NK-92 (cell line): ENCODE measurements around the gene RPTOR.

ENCODE experiments used
- DNase-seq: peaks from one replicate; lab custom pipeline; 2025; ENCODE audit not compliant: unreplicated experiment; lab: John Stamatoyannopoulos, UW

RPTOR gene

DNA sequence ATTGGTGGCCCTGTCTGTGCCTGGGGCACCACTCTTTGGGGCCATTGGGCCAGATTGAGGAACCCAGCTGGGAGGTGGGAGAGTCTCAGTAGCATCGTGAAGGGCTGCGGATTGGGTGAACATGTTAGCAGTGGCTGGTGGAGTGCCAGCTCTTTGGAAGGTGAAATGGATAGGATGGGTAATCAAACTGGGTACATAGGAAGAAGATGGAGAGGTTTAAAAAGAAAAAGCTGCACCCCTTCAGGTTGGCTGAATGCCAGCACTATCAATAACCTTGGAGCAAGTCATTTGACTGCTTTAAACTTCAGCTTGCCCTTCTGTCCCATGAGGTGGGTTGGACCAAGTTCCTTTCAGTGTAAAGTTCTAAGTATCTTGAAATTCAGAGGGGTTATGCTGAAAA, 95.0 kb downstream of the RPTOR start:
- DNase-seq: no peak

GRCh38 chr17:80640366-80641084, 95.9 kb downstream of the RPTOR start:
- no peak for DNase-seq

GRCh38 chr17:80643326-80644099, 98.9 kb downstream of the RPTOR start:
- DNase-seq: no peak

- DNase-seq: no peak
Measured at GRCh38 chr17:80644536-80644935, 99.9 kb downstream of the RPTOR start.

DNA sequence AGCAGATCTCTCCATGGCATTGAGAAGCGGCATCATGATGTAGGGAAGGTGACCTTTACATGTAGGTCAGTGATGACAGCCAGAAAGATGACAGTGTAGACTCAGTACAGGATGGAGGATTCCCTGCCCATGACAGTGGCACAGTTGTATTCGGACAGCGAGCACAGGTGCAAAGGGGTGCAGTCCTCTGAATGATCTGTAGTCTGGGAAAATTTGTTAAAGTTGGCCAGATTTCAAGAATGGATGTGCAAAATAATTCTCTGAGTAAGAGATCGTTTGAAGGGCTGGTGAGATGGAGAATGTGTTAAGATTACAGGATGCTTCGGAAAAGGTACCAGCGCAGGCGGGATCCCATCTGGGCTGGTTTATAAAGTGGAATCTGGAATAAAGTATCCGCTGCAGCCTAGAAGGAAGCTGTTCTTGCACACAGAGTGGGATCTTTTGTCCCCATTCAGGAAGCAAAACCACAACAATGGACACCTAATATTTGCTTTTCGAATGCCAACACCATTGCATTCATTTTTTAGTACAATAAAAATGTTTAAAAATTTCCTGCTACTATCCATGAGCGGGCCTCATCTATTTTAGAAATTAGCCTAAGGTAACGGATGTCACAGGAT, 101.2 kb downstream of the RPTOR start:
- DNase-seq: no peak

DNA sequence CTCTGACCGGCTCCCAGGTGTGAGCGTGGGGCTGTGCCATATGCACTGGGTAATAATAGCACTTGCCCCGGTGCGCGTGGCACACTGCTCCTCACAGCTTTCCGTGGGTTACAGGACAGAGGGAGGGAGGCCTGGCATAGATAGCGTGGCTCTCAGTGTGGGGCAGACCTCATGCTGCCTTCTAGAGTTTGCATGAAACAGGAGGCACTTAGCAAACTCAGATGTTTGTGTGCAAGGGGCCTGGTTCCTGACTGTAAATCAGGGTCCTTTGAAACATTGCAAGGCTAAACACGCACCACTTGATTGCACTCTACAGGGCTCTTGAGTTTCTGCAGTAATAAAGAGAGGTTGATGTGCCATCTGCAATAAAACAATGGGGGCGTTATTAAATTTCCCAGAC, 101.7 kb downstream of the RPTOR start:
- DNase-seq: no peak

DNA sequence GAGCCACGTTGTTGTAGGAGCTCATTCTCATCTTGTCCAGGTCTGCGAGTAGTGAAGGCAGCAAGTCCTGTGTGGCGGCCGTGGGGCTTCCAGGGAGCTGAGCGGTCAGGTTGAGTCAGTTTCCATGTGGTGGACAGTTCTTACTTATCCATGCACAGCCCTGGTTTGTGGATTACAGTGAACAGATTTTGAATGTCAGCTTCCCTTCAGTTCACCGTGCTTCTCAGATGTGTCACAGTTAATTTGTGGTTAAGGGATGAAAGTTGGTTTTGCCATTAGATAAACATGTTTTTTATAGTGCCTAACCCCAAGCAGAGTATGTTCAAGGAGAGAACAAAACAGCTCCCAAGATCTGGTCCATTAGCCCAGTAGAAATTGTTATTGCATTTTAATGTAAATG, 103.1 kb downstream of the RPTOR start:
- no peak for DNase-seq

- DNase-seq: no peak
Measured at GRCh38 chr17:80649200-80649644, 104.6 kb downstream of the RPTOR start.

- no peak for DNase-seq
Measured at GRCh38 chr17:80649672-80650330, 105.2 kb downstream of the RPTOR start.

DNA sequence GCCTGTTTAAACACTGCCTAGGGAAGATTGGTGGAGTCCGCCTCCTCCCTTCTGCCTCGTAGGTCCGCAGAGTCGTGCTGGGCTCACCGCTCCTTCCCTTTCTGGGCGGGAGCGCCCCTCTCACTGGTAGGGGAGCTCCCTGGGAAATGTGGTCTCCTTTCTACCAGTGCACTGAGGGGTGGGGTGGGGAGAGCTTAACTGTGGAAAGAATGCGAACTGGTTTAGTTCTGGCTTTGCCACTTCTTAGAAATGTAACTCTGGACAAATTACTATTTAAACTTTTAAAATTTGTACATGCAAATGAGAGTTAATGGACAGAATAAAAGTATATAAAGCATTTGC, 105.7 kb downstream of the RPTOR start:
- no peak for DNase-seq

- DNase-seq: no peak
Measured at GRCh38 chr17:80650751-80651518, 106.3 kb downstream of the RPTOR start.

DNA sequence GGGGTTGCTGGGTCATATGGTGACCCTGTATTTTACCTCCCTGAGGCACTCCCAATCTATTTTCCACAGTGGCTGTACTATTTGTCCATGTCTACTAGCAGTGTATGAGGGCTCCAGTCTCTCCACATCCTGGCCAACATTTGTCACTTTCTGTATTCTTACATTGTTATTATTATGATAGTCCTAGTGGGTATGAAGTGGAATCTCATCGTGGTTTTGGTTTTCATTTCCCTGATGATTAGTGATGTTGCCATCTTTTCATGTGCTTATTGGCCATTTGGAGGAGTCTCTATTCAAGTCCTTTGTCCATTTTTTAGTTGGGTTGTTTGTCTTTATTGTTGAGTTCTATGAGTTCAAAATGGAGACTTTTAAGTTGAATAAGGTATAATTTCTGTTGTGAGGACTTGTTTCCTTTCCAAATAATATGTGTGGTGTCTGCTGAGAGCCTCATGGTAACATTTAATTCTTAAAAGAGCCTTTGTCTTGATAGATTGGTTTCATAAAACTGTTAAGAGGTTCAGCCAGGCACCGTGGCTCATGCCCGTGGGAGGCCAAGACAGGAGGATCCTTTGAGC, 108.2 kb downstream of the RPTOR start:
- no peak for DNase-seq

DNA sequence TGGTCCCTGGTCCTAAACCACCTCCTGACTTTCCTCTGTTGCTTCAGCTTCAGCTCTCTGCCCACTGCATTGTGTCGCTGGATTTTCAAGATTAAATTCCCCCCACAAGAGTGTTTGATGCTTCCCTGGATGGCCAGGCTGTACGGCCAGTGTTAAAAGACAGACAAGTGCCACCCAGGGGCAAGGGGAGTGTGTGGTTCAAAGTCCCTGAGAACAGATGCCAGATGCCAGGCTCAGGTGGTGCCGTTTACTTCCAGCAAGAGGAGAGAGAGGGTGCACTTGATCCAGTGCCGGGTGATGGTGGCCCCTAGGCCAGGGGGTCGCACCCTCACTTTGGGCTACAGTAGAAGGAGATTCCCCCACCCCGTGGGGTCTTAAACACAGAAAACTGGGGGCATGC, 109.2 kb downstream of the RPTOR start:
- DNase-seq: no peak

DNA sequence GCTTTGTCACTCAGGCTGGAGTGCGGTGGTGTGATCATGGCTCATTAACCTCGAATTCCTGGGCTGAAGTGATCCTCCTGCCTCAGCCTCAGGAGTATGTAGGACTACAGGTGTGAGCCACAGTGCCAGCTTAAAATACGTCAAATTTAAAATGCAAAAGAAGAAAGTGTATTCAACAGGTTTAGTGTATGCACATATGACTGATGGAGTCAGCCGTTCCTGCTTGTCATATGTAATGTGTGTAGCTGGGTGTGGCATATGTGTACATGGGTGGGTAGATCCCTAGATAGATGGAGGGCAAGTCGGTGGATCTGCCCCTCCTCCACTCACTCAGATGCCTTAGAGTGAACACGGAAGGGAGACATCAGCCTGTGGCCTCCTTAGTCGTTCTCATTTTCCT, 111.0 kb downstream of the RPTOR start:
- DNase-seq: no peak

DNA sequence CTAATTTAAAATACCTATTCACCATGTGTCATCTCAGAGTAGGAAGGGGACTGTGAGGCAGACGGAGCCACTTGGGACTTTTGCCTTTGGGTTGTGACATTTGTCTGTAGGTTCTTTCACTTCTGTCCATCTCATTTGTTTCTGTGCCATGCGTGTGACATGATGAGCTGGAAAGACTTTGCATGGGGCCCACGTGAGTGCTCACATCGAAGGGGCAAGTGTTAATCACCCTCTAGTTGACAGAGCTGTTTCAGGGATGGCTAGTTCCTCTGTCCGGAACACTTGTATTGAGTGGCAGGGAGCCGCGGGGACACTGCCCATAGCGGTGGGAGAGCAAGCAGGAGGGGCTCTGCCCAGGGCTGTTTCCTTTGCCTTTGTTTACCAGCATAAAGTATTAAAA, 112.0 kb downstream of the RPTOR start:
- DNase-seq: no peak

- no peak for DNase-seq
Measured at GRCh38 chr17:80657561-80657960, 112.9 kb downstream of the RPTOR start.

DNA sequence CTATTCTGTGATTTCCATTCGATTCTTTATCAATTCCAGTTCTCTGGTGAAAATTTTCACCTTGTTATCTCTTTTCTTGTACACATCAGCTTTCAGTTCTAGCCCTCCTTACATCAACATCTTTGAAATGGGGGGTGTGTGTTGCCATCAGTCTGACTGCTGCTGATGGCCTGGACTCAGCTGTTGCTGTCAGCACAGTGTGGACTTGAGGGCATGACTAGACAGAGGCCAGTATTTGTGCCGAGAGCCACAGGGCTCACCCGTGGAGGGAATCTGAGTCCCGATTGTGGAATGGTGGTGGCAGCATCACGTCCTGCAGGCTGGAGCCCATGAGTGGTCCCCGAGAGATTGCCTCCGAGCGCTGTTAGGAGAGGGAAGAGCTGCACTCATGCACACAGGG, 114.2 kb downstream of the RPTOR start:
- no peak for DNase-seq

GRCh38 chr17:80659651-80660050, 115.0 kb downstream of the RPTOR start:
- DNase-seq: no peak

DNA sequence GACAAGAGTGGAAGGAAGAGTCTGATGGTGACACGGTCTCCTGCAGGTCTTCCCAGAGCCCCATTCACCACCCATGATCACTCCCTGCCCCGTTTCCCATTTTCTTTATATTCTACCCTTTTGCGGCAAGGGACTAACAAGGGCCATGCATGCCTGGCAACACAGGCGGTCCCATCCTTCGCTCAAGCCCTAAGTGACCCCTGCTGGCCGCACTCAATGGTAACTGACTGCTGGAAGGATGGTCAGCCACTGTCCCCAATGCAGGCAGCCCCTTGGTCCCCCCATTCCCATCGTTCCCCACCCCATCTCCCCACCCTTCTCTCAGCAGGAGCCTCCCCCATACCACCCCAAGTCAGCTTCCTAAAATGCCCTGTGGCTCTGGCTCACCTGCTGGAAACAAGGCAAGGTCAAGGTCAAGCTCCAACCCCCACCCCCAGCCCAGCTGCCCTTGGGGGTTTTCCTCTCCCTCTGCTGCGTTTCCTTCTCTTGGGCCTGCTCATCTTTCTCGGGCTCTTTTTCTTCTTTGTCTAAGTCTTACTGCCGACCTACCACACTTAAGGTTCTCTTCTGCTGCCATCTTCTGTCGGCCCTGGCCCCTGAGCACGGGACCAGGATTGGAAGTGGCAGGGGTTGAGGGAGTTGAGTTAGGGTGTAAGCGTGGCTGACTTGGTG, 116.0 kb downstream of the RPTOR start:
- DNase-seq: no peak

DNA sequence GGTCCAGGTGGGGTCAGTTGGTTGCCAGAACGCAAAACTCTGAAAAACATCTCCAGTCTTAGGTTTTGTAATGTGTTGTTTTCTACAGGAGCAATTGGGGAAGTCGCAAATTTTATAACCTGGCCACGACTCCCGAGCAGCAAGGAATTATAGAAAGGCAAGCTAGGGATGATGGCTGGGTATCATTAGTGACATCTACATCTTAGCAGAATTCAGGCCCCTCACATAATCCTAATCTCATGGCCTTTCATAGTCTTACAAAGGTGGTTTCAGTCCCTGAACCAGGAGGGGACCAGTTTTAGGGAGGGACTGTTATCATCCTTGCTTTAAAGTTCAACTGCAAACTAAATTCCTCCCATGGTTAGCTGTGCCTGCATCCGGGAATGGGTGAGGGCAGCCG, 117.9 kb downstream of the RPTOR start:
- no peak for DNase-seq
